AG04449 (cell line): ENCODE data around the gene PPP2R2C.

Experiments used
- CTCF ChIA-PET: fragments of 350-600 bp; formaldehyde crosslinking; extraction: SDS; loops from one replicate; lab custom pipeline; 2021; ENCODE audit warnings: antibody characterized with exemption; lab: Yijun Ruan, JAX
- POLR2A ChIA-PET: fragments of 400-600, 350-600 bp; formaldehyde crosslinking; extraction: SDS; loops from one replicate; lab custom pipeline; 2020; ENCODE audit warnings: antibody characterized with exemption, inconsistent platforms; lab: Yijun Ruan, JAX
- DNase-seq: peaks from one replicate; pipeline ENCODE4 v3.0.0-alpha.2; 2010; ENCODE audit warnings: low read depth, low spot score
- H3K4me3 ChIP-seq: 2 replicates; pipeline ENCODE4 v1.5.1; 2011; ENCODE audit warnings: low read depth, mild to moderate bottlenecking, control low read depth, low read length
- TF ChIP-seq, protein P1 (sequence below): IDR thresholded peaks from one replicate; pipeline ENCODE4 v1.5.1; 2011; ENCODE audit warnings: mild to moderate bottlenecking, moderate library complexity, low read length, control low read depth, inconsistent platforms; ENCODE audit not compliant: insufficient read depth; ENCODE audit errors: missing control alignments

Gene PPP2R2C

DNA sequence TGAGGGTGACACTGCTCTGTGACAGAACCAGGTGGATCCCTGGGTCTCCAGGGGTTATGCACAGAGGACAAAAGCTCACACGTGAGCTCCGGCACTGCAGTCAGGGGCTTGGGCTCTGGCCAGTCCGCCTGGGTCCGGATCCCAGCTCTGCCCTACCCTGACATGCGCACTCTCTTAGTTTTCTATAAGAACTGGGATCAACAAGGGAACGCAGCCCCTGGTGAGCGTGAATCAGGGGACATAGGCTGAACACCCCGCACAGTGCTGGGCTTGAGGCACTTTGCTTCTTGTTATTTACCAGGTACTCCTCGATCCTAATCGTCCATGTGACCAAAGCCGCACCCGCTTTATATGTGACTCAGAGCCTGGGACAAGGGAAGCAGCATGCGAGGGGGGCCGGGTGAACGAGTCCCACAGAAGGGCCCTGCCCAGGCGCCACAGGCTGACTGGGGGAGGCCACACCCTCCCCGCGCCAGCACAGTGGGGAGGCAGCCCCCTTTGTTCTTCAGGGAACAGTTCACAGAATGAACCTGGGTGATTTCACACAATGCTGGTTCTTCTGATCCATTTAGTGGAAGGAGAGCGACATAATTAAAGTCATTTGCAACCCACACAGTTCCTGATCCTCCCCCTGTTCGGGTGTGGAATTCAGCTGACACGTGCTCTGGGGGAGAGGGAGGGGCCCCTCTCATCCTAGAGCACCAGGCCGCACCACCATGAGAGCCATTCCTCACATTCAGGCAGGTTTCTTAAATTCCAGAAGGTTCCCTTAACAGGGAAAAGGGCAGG is 147.2 kb downstream of the PPP2R2C start:
- DNase-seq = no peak
- H3K4me3 ChIP-seq = no peak overlapping the region
- CTCF ChIA-PET = interaction anchor here (2.4 to 23.8 kb wide), 4 partner anchors 9 to 327 kb away, joined by 8 to 1359 read pairs (median 94); partner anchors contain the start of gene WFS1
- TF ChIP-seq, protein P1, sequence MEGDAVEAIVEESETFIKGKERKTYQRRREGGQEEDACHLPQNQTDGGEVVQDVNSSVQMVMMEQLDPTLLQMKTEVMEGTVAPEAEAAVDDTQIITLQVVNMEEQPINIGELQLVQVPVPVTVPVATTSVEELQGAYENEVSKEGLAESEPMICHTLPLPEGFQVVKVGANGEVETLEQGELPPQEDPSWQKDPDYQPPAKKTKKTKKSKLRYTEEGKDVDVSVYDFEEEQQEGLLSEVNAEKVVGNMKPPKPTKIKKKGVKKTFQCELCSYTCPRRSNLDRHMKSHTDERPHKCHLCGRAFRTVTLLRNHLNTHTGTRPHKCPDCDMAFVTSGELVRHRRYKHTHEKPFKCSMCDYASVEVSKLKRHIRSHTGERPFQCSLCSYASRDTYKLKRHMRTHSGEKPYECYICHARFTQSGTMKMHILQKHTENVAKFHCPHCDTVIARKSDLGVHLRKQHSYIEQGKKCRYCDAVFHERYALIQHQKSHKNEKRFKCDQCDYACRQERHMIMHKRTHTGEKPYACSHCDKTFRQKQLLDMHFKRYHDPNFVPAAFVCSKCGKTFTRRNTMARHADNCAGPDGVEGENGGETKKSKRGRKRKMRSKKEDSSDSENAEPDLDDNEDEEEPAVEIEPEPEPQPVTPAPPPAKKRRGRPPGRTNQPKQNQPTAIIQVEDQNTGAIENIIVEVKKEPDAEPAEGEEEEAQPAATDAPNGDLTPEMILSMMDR = no peak
- POLR2A ChIA-PET = no interaction called here

DNA sequence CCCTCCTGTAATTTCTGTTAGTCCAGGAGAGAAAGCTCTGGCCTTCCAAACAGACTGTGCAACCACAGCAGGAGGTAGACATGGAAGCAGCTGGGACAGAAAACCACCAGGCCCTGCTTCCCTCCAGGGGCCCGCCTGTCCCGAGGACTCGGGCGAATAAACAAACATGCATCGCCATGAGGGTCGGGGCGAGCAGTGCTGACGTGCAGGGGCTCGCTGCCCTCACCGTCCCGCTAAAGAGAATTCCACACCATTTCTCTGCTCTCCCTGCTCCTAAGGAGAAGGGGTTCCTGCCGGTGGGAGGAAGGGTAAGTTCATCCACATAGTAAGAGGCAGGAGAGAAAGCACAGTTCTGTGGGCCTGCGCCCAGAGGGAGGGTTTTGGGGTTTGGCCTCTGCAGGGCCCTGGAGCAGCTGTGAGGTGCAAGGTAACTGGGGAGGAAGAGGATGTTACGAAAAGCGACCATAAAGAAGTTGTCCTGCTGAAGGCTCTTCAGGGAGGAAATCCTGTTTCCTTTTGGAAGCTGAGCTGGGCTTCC is 147.9 kb downstream of the PPP2R2C start:
- H3K4me3 ChIP-seq = no peak overlapping the region
- POLR2A ChIA-PET = no interaction called here
- TF ChIP-seq, protein P1 = no peak
- DNase-seq = no peak
- CTCF ChIA-PET = interaction anchor here (1.0 to 23.8 kb wide), 5 partner anchors 9 to 326 kb away, joined by 4 to 1359 read pairs (median 9); partner anchors contain the start of gene WFS1

- POLR2A ChIA-PET = no interaction called here
- CTCF ChIA-PET = interaction anchor here (2.5 to 23.8 kb wide), 2 partner anchors 9 to 63 kb away, joined by 12 to 1359 read pairs; partner anchors contain the start of gene WFS1
- no peak for DNase-seq
- TF ChIP-seq, protein P1 = no peak
- H3K4me3 ChIP-seq = no peak overlapping the region
These were observed 149.4 kb downstream of the PPP2R2C start for GRCh38 chr4:6322761-6323566.

GRCh38 chr4:6322067-6322760 is 150.2 kb downstream of the PPP2R2C start:
- H3K4me3 ChIP-seq = no peak overlapping the region
- ChIA-PET POLR2A (no interaction called here), CTCF (interaction anchor here (2.5 to 23.8 kb wide), 2 partner anchors 10 to 62 kb away, joined by 12 to 1359 read pairs; partner anchors contain the start of gene WFS1)
- no peak for DNase-seq
- TF ChIP-seq, protein P1 = no peak

- CTCF ChIA-PET = interaction anchor here (2.4 to 23.8 kb wide), 2 partner anchors 10 to 62 kb away, joined by 20 to 1359 read pairs; partner anchors contain the start of gene WFS1
- POLR2A ChIA-PET = no interaction called here
These were observed 151.1 kb downstream of the PPP2R2C start for GRCh38 chr4:6321361-6321760.

More at GRCh38 chr4:6321361-6321760, 151.1 kb downstream of the PPP2R2C start:
- DNase-seq = no peak
- TF ChIP-seq, protein P1 = no peak
- H3K4me3 ChIP-seq = no peak overlapping the region
